Heart left ventricle (tissue), 16 donors: ENCODE results near the gene CHN2. TPM values are rescaled to one million over a fixed set of nuclear protein-coding genes. Genes with fewer than 3 reads are reported as not detected.
"Not testable (repeated sequence)": the region's sequence is repeated elsewhere in the genome, so short reads cannot be mapped to it uniquely, and the experiment has no call there.

Source experiments
- ATAC-seq, 4 donors: fragments of 200-7000 bp; cut with Tn5 transposase; one replicate each; pipeline ENCODE4 v1.9.1; 2020 to 2022; ENCODE audit warnings: moderate library complexity in 4 of 4, mild to moderate bottlenecking in 3 of 4, moderate number of reproducible peaks in 1 of 4
- DNase-seq, 5 donors: peaks; one replicate each; pipeline ENCODE4 v3.0.0-alpha.2; 2020
- H3K27ac ChIP-seq, 12 donors: fragments of 200-600 bp; sonication (generic) in 4 of 12; one replicate each; pipeline versions ENCODE4 v1.5.0 to v1.8.0; 2016 to 2022; ENCODE audit warnings: mild to moderate bottlenecking in 2 of 12
- H3K27me3 ChIP-seq, 9 donors: fragments of 200-600 bp; sonication (generic) in 2 of 9; one replicate each; pipeline versions ENCODE4 v1.5.1 to v1.8.0; 2016 to 2022; ENCODE audit warnings: mild to moderate bottlenecking in 3 of 9
- H3K36me3 ChIP-seq, 9 donors: fragments of 200-600 bp; sonication (generic) in 2 of 9; one replicate each; pipeline versions ENCODE4 v1.5.0 to v1.8.0; 2018 to 2022; ENCODE audit warnings: mild to moderate bottlenecking in 2 of 9
- H3K4me1 ChIP-seq, 12 donors: fragments of 200-600 bp; sonication (generic) in 4 of 12; one replicate each; pipeline versions ENCODE4 v1.5.0 to v1.8.0; 2016 to 2022; ENCODE audit warnings: mild to moderate bottlenecking in 3 of 12
- H3K4me3 ChIP-seq, 12 donors: fragments of 200-600 bp; sonication (generic) in 4 of 12; one replicate each; pipeline versions ENCODE4 v1.5.0 to v1.8.0; 2017 to 2022; ENCODE audit warnings: mild to moderate bottlenecking in 9 of 12, moderate library complexity in 4 of 12
- H3K9me3 ChIP-seq, 12 donors: fragments of 200-600 bp; sonication (generic) in 4 of 12; one replicate each; pipeline versions ENCODE4 v1.5.0 to v1.8.0; 2016 to 2022; ENCODE audit warnings: mild to moderate bottlenecking in 1 of 12
- CTCF ChIP-seq, 12 donors: fragments of 200-600 bp; sonication (generic) in 4 of 12; IDR thresholded peaks; one replicate each; pipeline versions ENCODE4 v1.5.0 to v1.8.0; 2018 to 2022; ENCODE audit warnings: antibody characterized with exemption in 12 of 12, mild to moderate bottlenecking in 5 of 12
- POLR2A ChIP-seq, 2 donors: fragments of 450-650 bp; IDR thresholded peaks; one replicate each; pipeline ENCODE4 v1.6.1; 2017; ENCODE audit warnings: antibody characterized with exemption in 2 of 2, mild to moderate bottlenecking in 2 of 2, moderate library complexity in 2 of 2
- WGBS, 4 donors: extraction: QIAGEN DNeasy Blood & Tissue Kit in 2 of 4; methylation state at CpG; one replicate each; pipeline versions ENCODE4 v1.1.5 to v1.1.7; 2013 to 2018; 5-methylcytosine and 5-hydroxymethylcytosine counted together
- intact Hi-C, 10 donors: fragments of 100-400 bp; cut with DNase I; formaldehyde crosslinking; loops; one replicate each; pipeline versions ENCODE4 v1.11.1 to v1.14.2; 2022
- polyA plus RNA-seq, 2 donors: library from polyadenylated mRNA; stranded (reverse); fragments of 200-250 nt; gene quantifications; one replicate each; pipeline ENCODE4 v1.2.3, GENCODE V29; 2013
- total RNA-seq, 9 donors: library from RNA; depleted of rRNA in 2 of 9; stranded (reverse); fragments of >200 nt in 2 of 9; fragmentation: NEBNext Ultra II Directional in 3 of 9; extraction: Animal tissue kit (Norgen Biotek cat#: 25700) in 3 of 9; gene quantifications; one replicate each; pipeline versions ENCODE4 v1.1.0 to v1.2.4, GENCODE V29; 2016 to 2023
- donor health status: ischemic (EF 13 %, LVEDD 7.1; RV severe dilation, severe dysfunction).
- donor health status: healthy with polysubstance abuse.
- donor health status: DM: no; HTN: yes; CAD: no.
- donor health status: DM: no; HTN: no; CAD: no.
- donor health status: ischemic (EF 25% LVEDD 6.9; RV normal size, moderate dysfunction).
- donor health status: ischemic (EF 25% LVEDD 5.7; RV mildly dilated, moderate dysfunction).
- donor health status: healthy.
- donor health status: DM: yes; HTN: yes; CAD: no.
- donor health status: ischemic (EF 35%, LVEDD 5.7; RV mildly dilated, moderate dysfunction).
- donor health status: nonischemic (EF 11% LVEDD 7.7; RV severe dilation, severe dysfunction).
- donor health status: DM: yes; HTN: yes; CAD: no.
- donor health status: PGD.
- donor health status: ischemic (EF 29% LVEDD 5.4; RV normal size, mild dysfunction).
- donor health status: nonischemic (EF 23%, LVEDD 6.1; RV moderate dilation, normal function).

Gene CHN2
- total and polyA plus RNA-seq, 11 donors = 11.2 to 54.4 (median 33.6) TPM

DNA sequence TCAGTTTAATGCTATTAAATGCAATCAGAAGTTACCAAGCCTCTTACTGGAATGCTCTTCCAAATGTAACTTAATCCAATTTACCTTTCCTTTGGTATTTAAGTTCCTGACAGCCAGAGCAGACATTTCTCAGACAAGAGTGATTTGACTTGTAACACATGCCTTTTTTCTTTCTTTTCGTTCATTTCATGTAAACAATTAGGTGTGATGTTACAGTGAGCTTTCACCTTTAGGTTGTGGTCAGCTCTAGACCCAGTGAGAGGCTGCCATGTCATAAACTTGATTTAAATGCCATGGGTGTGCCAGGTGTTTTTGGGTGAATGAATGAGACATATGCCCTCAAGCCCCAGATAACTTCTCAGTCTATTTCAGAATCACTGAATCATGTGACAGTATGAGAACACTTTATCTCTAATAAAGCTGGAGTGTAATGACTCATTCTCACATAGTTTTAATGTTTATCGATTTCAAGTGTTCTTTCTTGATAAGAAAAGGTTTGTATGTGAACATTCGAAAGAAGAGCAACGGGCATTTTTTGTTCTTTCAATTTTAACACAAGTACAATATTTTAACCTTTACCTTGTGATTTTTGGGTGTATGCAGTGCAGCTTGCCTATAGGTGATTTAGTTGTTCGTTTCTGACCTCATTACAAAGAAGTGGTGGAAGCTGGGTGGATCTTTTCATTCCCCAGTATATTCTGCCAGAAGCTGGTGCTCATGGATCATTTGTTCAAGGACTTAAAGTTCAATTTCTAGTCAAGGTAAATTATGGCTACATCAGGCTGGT, 61.5 kb downstream of the CHN2 start:
- TF ChIP-seq CTCF (IDR thresholded peaks at IDR 0.05) = no peak
- Histone ChIP-seq H3K9me3 (no peaks in the 10 kb centered on the region), H3K4me1 (peaks cover 0 to 32% (median 15%) of the 10 kb centered on the region in 12 donors), H3K27ac (peak overlapping the region in 6 of 12 donors; percentile 28 to 62 (median 30)), H3K36me3 (no peaks in the 10 kb centered on the region), H3K4me3 (no peak overlapping the region), H3K27me3 (no peaks in the 10 kb centered on the region)
- ATAC-seq (peak; percentile 50 to 76 (median 58)), DNase-seq (no peak)
- intact Hi-C loops = no loop called here
- 27 to 49% (median 35%) methylated on average over 5 of the region's 5 CpGs for WGBS, 4 donors

DNA sequence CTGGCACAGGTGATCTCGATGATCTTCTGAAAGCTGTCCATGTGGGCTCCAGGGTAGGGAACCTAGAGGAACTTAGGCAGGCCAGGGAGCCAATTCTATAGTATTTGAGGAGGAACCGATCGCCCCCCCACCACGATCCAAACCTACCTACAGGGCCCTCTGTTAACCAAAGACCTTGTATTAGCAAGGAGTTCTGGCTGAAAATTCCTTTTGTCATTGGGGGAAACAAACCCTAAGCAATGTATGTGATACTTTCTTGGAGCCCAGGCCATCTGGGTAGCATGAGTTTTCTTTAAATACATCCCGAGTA, 62.1 kb downstream of the CHN2 start:
- H3K27ac ChIP-seq = peak overlapping the region in 5 of 12 donors; percentile 28 to 51 (median 30)
- H3K4me1 ChIP-seq = peaks cover 0 to 32% (median 15%) of the 10 kb centered on the region in 12 donors
- ATAC-seq (no peak), DNase-seq (no peak)
- intact Hi-C loops = no loop called here
- TF ChIP-seq CTCF (IDR thresholded peaks at IDR 0.05) = no peak
- H3K36me3 ChIP-seq = no peaks in the 10 kb centered on the region
- WGBS, 4 donors = 88 to 94% (median 91%) methylated on average over 5 of the region's 5 CpGs
- H3K4me3 ChIP-seq = no peak overlapping the region
- H3K27me3 ChIP-seq = no peaks in the 10 kb centered on the region
- no peaks in the 10 kb centered on the region for H3K9me3 ChIP-seq

DNA sequence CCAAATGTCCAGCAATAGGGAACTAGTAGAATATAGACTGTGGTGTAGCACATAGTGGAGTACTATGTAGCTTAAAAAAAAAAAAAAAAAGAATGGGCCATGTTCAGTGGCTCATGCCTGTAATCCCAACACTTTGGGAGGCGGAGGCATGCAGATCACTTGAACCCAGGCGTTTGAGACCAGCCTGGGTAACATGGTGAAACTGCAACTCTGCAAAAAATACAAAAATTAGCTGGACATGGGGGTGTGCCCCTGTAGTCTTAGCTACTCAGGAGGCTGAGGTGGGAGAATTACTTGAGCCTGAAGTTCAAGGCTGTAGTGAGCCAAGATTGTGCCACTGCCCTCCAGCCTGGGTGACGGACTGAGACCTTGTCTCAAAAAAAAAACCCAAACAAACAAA, 64.4 kb downstream of the CHN2 start:
- Histone ChIP-seq H3K4me3 (no peak overlapping the region), H3K27ac (no peak overlapping the region), H3K27me3 (no peaks in the 10 kb centered on the region), H3K9me3 (no peaks in the 10 kb centered on the region), H3K36me3 (no peaks in the 10 kb centered on the region), H3K4me1 (peaks cover 0 to 32% (median 15%) of the 10 kb centered on the region in 12 donors)
- DNase-seq = no peak
- WGBS, 4 donors = 91 to 96% (median 96%) methylated on average over 3 of the region's 3 CpGs
- TF ChIP-seq POLR2A (IDR thresholded peaks at IDR 0.05) (no peak), CTCF (IDR thresholded peaks at IDR 0.05) (no peak)
- intact Hi-C loops = no loop called here
- ATAC-seq = no peak

DNA sequence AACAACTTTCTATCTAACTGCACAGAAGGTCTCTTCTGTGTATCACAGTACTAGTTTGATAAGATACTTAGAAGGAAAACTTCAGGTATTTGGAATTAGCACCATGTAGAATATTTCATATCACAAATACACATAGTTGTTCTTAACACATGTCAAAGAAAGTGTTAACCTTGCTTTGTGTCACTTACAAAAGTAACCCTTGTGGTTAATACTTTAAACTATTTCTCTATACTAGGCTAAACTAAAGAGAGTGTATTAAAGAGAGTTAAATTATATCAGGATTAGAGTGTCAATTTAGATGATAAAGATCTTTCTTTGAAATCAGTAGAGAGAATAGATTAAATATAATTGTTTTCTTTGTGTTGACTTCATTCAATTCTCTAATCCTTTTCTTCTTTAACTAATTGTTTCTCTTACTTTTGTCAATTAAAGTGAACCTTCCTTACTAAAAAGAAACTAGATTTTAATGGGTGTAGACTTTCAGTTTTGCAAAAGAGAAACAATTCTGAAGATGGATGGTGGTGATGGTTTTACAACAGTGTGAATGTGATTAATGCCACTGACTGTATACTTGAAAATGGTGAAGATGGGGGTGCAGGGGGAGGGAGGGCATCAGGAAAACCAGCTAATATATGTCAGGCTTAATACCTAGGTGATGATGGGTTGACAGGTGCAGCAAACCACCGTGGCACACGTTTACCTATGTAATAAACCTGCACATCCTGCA, 67.8 kb downstream of the CHN2 start:
- Histone ChIP-seq H3K9me3 (no peaks in the 10 kb centered on the region), H3K36me3 (no peaks in the 10 kb centered on the region), H3K4me1 (peaks cover 0 to 11% (median 4%) of the 10 kb centered on the region in 12 donors), H3K27ac (no peak overlapping the region), H3K4me3 (no peak overlapping the region), H3K27me3 (no peaks in the 10 kb centered on the region)
- no peak for ATAC-seq
- no peak for DNase-seq
- 90 to 100% (median 95%) methylated on average over 2 of the region's 2 CpGs for WGBS, 4 donors
- TF ChIP-seq POLR2A (IDR thresholded peaks at IDR 0.05) = no peak
- no peak for TF ChIP-seq CTCF (IDR thresholded peaks at IDR 0.05)
- intact Hi-C loops = no loop called here

DNA sequence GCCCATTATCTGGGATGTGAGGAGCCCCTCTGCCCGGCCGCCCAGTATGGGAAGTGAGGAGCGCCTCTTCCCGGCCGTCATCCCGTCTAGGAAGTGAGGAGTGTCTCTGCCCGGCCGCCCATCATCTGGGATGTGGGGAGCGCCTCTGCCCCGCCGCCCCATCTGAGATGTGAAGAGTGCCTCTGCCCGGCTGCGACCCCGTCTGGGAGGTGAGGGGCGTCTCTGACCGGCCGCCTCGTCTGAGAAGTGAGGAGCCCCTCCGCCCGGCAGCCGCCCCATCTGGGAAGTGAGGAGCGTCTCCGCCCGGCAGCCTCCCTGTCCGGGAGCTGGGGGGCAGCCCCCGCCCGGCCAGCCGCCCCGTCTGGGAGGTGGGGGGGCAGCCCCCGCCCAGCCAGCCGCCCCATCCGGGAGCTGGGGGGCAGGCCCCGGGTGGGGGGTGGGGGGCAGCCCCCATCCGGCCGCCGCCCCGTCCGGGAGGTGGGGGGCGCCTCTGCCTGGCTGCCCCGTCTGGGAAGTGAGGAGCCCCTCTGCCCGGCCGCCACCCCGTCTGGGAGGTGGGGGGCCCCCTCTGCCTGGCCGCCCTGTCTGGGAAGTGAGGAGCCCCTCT, 69.1 kb downstream of the CHN2 start:
- H3K4me1 ChIP-seq, H3K36me3 ChIP-seq, H3K4me3 ChIP-seq, H3K27ac ChIP-seq, ATAC-seq, intact Hi-C loops, H3K27me3 ChIP-seq, DNase-seq, H3K9me3 ChIP-seq: not testable (repeated sequence)
- 94 to 98% (median 97%) methylated on average over 17 to 44 of the region's 44 CpGs for WGBS, 4 donors
